ENCODE measurements around the gene MAPK6. TPM values are rescaled to one million over a fixed set of nuclear protein-coding genes. Genes with fewer than 3 reads are reported as not detected.

MAPK6 gene
- total and polyA plus RNA-seq, 8 donors, result 2.3 to 159 (median 14.5) TPM

- TF ChIP-seq EP300 (IDR thresholded peaks at IDR 0.05) (no peak), POLR2A (IDR thresholded peaks at IDR 0.05) (no peak), CTCF (IDR thresholded peaks at IDR 0.05) (no peak), POLR2AphosphoS5 (IDR thresholded peaks at IDR 0.05) (no peak)
- Histone ChIP-seq H3K4me1 (peaks cover 19 to 44% (median 33%) of the 10 kb centered on the region in 4 donors), H3K9me3 (no peaks in the 10 kb centered on the region), H3K27me3 (no peaks in the 10 kb centered on the region), H3K4me3 (no peak overlapping the region), H3K27ac (peak overlapping the region in 2 of 5 donors; percentile 13 to 45), H3K36me3 (no peaks in the 10 kb centered on the region)
- 84 to 97% (median 88%) methylated on average over 5 of the region's 5 CpGs for WGBS, 5 donors
- intact Hi-C loops (cut with DNase I; ENCODE audit: low total_unique reads), result no loop called here
- no peak for DNase-seq
Measured at GRCh38 chr15:52008359-52008697, 10.7 kb upstream of the MAPK6 start.

- Histone ChIP-seq H3K4me3 (no peak overlapping the region), H3K4me1 (peaks cover 19 to 44% (median 33%) of the 10 kb centered on the region in 4 donors), H3K9me3 (no peaks in the 10 kb centered on the region), H3K27ac (peak overlapping the region in 2 of 5 donors; percentile 13 to 45), H3K36me3 (no peaks in the 10 kb centered on the region), H3K27me3 (no peaks in the 10 kb centered on the region)
- intact Hi-C loops (cut with DNase I; ENCODE audit: low total_unique reads), result no loop called here
- 50 to 61% (median 54%) methylated on average over 2 of the region's 2 CpGs for WGBS, 5 donors
- TF ChIP-seq POLR2A (IDR thresholded peaks at IDR 0.05) (no peak), EP300 (IDR thresholded peaks at IDR 0.05) (no peak), POLR2AphosphoS5 (IDR thresholded peaks at IDR 0.05) (no peak)
- DNase-seq, result peak in 1 of 2 donors; percentile 70
Measured at GRCh38 chr15:52008698-52009434, 10.2 kb upstream of the MAPK6 start.

GRCh38 chr15:52010633-52011595 is 8.1 kb upstream of the MAPK6 start:
- Histone ChIP-seq H3K9me3 (no peaks in the 10 kb centered on the region), H3K4me1 (peaks cover 19 to 44% (median 33%) of the 10 kb centered on the region in 4 donors), H3K27ac (peak overlapping the region in 4 of 5 donors; percentile 15 to 64 (median 18)), H3K36me3 (no peaks in the 10 kb centered on the region), H3K27me3 (no peaks in the 10 kb centered on the region), H3K4me3 (no peak overlapping the region)
- DNase-seq, result peak; percentile 39 to 71
- WGBS, 5 donors, result 42 to 65% (median 61%) methylated on average over 14 of the region's 14 CpGs
- TF ChIP-seq POLR2AphosphoS5 (IDR thresholded peaks at IDR 0.05) (no peak), POLR2A (IDR thresholded peaks at IDR 0.05) (no peak), EP300 (IDR thresholded peaks at IDR 0.05) (no peak), CTCF (IDR thresholded peaks at IDR 0.05) (no peak)
- intact Hi-C loops (cut with DNase I; ENCODE audit: low total_unique reads), result no loop called here

- Histone ChIP-seq H3K9me3 (no peaks in the 10 kb centered on the region), H3K27me3 (no peaks in the 10 kb centered on the region), H3K4me1 (peaks cover 17 to 41% (median 31%) of the 10 kb centered on the region in 4 donors), H3K27ac (peak overlapping the region in 4 of 5 donors; percentile 15 to 64 (median 38)), H3K36me3 (no peaks in the 10 kb centered on the region), H3K4me3 (no peak overlapping the region)
- 15 to 46% (median 28%) methylated on average over 3 of the region's 3 CpGs for WGBS, 5 donors
- DNase-seq, result peak in 1 of 2 donors; percentile 41
- TF ChIP-seq POLR2AphosphoS5 (IDR thresholded peaks at IDR 0.05) (no peak), CTCF (IDR thresholded peaks at IDR 0.05) (no peak), EP300 (IDR thresholded peaks at IDR 0.05) (no peak), POLR2A (IDR thresholded peaks at IDR 0.05) (no peak)
- intact Hi-C loops (cut with DNase I; ENCODE audit: low total_unique reads), result no loop called here
Measured at GRCh38 chr15:52011711-52012144, 7.3 kb upstream of the MAPK6 start.
